ENCODE data around the gene TMEM179B. TPM values are rescaled to one million over a fixed set of nuclear protein-coding genes. Genes with fewer than 3 reads are reported as not detected.

Gene TMEM179B
- total and polyA plus RNA-seq, 2 of the 13 experiments (the other 11 are each of a cell fraction or from before 2014, with no cell fraction given): 24.8 to 25.7 TPM

DNA sequence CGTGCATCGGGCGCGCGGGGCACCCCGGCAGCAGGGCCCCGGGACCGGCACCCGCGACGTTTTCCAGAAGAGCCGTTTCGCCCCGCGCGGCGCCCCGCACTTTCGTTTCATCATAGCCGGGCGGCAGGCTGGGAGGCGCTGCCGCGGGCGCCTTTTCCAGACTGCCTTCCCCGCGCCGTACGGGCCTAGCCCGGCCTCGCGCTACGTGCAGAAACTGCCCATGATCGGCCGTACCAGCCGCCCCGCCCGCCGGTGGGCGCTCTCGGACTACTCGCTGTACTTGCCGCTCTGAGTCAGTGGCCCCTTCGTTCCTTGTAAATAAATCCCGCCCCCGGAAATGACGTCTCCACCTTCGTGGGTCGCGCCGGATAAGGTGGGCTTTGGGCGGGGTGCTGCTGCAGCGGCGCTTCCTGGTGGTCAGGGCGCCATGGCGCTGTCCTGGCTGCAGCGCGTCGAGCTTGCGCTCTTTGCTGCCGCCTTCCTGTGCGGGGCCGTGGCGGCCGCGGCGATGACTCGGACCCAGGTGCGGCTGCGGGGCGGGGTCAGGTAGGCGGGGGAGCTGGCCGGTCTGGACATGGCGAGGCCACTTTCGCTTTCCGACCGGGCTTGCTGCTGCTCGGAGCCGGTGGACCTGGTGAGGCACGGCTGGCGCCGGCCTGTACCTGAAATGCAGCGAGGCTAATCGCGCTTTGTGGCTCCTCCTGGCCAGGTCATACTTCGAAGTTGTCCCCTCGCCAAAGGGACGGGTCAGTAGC lies at the start of gene TMEM179B (continued):
- peak; percentile 35 to 42; a peak in 1 of 4 replicates for TF ChIP-seq KLF16 (CRISPR knock-in tag; IDR thresholded peaks at IDR 0.05)
- TF ChIP-seq KDM2A (CRISPR knock-in tag; IDR thresholded peaks at IDR 0.05; ENCODE audit: borderline replicate concordance, low read depth): peak; percentile 100
- peak; percentile 98 for TF ChIP-seq ZNF230 (CRISPR knock-in tag; IDR thresholded peaks at IDR 0.05)
- peak; percentile 97 for TF ChIP-seq RBFOX2 (IDR thresholded peaks at IDR 0.05; ENCODE audit: low read depth, low read length)
- peak; percentile 35; the same call in 1 of the 2 replicates for TF ChIP-seq ZNF431 (CRISPR knock-in tag; IDR thresholded peaks at IDR 0.05; ENCODE audit: borderline replicate concordance, low read depth)
- TF ChIP-seq ZNF569 (CRISPR knock-in tag; IDR thresholded peaks at IDR 0.05; ENCODE audit: borderline replicate concordance): no peak
- no peak for TF ChIP-seq FOXK2 (IDR thresholded peaks at IDR 0.05)
- TF ChIP-seq, protein P1, sequence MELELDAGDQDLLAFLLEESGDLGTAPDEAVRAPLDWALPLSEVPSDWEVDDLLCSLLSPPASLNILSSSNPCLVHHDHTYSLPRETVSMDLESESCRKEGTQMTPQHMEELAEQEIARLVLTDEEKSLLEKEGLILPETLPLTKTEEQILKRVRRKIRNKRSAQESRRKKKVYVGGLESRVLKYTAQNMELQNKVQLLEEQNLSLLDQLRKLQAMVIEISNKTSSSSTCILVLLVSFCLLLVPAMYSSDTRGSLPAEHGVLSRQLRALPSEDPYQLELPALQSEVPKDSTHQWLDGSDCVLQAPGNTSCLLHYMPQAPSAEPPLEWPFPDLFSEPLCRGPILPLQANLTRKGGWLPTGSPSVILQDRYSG (CRISPR knock-in tag; IDR thresholded peaks at IDR 0.05): 0 out of 2 replicates have a peak, but pooled peaks have one; percentile 34
- TF ChIP-seq CBX5 (CRISPR knock-in tag; IDR thresholded peaks at IDR 0.05; ENCODE audit: borderline replicate concordance): peak; percentile 71; the same call in 1 of the 2 replicates
- 0 out of 2 replicates have a peak, but pooled peaks have one; percentile 44 for TF ChIP-seq ETS1 (CRISPR knock-in tag; IDR thresholded peaks at IDR 0.05)
- TF ChIP-seq, protein P2, sequence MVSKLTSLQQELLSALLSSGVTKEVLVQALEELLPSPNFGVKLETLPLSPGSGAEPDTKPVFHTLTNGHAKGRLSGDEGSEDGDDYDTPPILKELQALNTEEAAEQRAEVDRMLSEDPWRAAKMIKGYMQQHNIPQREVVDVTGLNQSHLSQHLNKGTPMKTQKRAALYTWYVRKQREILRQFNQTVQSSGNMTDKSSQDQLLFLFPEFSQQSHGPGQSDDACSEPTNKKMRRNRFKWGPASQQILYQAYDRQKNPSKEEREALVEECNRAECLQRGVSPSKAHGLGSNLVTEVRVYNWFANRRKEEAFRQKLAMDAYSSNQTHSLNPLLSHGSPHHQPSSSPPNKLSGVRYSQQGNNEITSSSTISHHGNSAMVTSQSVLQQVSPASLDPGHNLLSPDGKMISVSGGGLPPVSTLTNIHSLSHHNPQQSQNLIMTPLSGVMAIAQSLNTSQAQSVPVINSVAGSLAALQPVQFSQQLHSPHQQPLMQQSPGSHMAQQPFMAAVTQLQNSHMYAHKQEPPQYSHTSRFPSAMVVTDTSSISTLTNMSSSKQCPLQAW (CRISPR knock-in tag; IDR thresholded peaks at IDR 0.05): peak; percentile 98
- TF ChIP-seq MIXL1 (CRISPR knock-in tag; IDR thresholded peaks at IDR 0.05): peak; percentile 85
- TF ChIP-seq, protein P3, sequence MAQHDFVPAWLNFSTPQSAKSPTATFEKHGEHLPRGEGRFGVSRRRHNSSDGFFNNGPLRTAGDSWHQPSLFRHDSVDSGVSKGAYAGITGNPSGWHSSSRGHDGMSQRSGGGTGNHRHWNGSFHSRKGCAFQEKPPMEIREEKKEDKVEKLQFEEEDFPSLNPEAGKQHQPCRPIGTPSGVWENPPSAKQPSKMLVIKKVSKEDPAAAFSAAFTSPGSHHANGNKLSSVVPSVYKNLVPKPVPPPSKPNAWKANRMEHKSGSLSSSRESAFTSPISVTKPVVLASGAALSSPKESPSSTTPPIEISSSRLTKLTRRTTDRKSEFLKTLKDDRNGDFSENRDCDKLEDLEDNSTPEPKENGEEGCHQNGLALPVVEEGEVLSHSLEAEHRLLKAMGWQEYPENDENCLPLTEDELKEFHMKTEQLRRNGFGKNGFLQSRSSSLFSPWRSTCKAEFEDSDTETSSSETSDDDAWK (CRISPR knock-in tag; IDR thresholded peaks at IDR 0.05): no peak
- peak; percentile 45 for TF ChIP-seq SRSF1 (optimal IDR thresholded peaks at IDR 0.05; ENCODE audit: low read depth, low read length)
- TF ChIP-seq ATF7 (IDR thresholded peaks at IDR 0.05): no peak
- TF ChIP-seq ATF7 (CRISPR knock-in tag; IDR thresholded peaks at IDR 0.05): peak; percentile 52; the same call in 1 of the 2 replicates
- 0 out of 2 replicates have a peak, but pooled peaks have one; percentile 88 for TF ChIP-seq CBFB (CRISPR knock-in tag; IDR thresholded peaks at IDR 0.05)
- TF ChIP-seq REL (CRISPR knock-in tag; conservative IDR thresholded peaks at IDR 0.05): no peak
- TF ChIP-seq ZNF326 (CRISPR knock-in tag; IDR thresholded peaks at IDR 0.05; ENCODE audit: borderline replicate concordance): no peak
- TF ChIP-seq DRAP1 (CRISPR knock-in tag; IDR thresholded peaks at IDR 0.05): peak; percentile 84
- TF ChIP-seq ZNF274 (CRISPR knock-in tag; IDR thresholded peaks at IDR 0.05): peak; percentile 89
- peak; percentile 18; the same call in 1 of the 2 replicates for TF ChIP-seq XBP1 (CRISPR knock-in tag; IDR thresholded peaks at IDR 0.05)
- peak; percentile 96; the same call in 1 of the 2 replicates for TF ChIP-seq PRMT3 (CRISPR knock-in tag; IDR thresholded peaks at IDR 0.05; ENCODE audit: borderline replicate concordance, low read depth)
- 0 out of 2 replicates have a peak, but pooled peaks have one; percentile 86 for TF ChIP-seq ZNF577 (CRISPR knock-in tag; IDR thresholded peaks at IDR 0.05; ENCODE audit: borderline replicate concordance, low read depth)
